Liver (tissue), 9 donors: ENCODE data around the gene SLC7A6. TPM values are rescaled to one million over a fixed set of nuclear protein-coding genes. Genes with fewer than 3 reads are reported as not detected.

Experiments used
- DNase-seq: peaks from one replicate; pipeline ENCODE4 v3.0.0-alpha.2; 2017; ENCODE audit warnings: low spot score
- H3K27ac ChIP-seq, 2 donors: one replicate each; pipeline ENCODE4 v1.7.0; 2013; ENCODE audit warnings: inconsistent platforms in 2 of 2, low read length in 2 of 2, control low read depth in 1 of 2, low read depth in 1 of 2, mild to moderate bottlenecking in 1 of 2
- H3K27me3 ChIP-seq, 4 donors: one replicate each; pipeline versions ENCODE4 v1.6.1 to v1.7.0; 2013; ENCODE audit warnings: low read length in 3 of 4, inconsistent platforms in 1 of 4, mild to moderate bottlenecking in 1 of 4, moderate library complexity in 1 of 4; ENCODE audit not compliant: control insufficient read depth in 4 of 4, insufficient read depth in 4 of 4
- H3K36me3 ChIP-seq, 4 donors: one replicate each; pipeline versions ENCODE4 v1.6.1 to v1.7.0; 2013; ENCODE audit warnings: low read length in 3 of 4, mild to moderate bottlenecking in 3 of 4, low read depth in 1 of 4, moderate library complexity in 1 of 4; ENCODE audit not compliant: control insufficient read depth in 4 of 4, insufficient read depth in 3 of 4
- H3K4me1 ChIP-seq, 4 donors: one replicate each; pipeline versions ENCODE4 v1.6.1 to v1.7.0; 2013; ENCODE audit warnings: low read length in 3 of 4, mild to moderate bottlenecking in 3 of 4, moderate library complexity in 1 of 4; ENCODE audit not compliant: control insufficient read depth in 4 of 4, insufficient read depth in 4 of 4
- H3K4me3 ChIP-seq, 3 donors: one replicate each; pipeline versions ENCODE4 v1.6.1 to v1.7.0; 2013; ENCODE audit warnings: low read length in 3 of 3, control low read depth in 1 of 3, low read depth in 1 of 3, mild to moderate bottlenecking in 1 of 3
- H3K9ac ChIP-seq, 2 donors: one replicate each; pipeline ENCODE4 v1.7.0; 2013; ENCODE audit warnings: low read length in 2 of 2, mild to moderate bottlenecking in 2 of 2, moderate library complexity in 2 of 2, control low read depth in 1 of 2, low read depth in 1 of 2
- H3K9me3 ChIP-seq, 4 donors: one replicate each; pipeline versions ENCODE4 v1.6.1 to v1.7.0; 2013; ENCODE audit warnings: low read length in 3 of 4; ENCODE audit not compliant: control insufficient read depth in 4 of 4
- ATF3 ChIP-seq: IDR thresholded peaks from 2 replicates; pipeline ENCODE4 v1.6.1; 2016; ENCODE audit warnings: antibody characterized with exemption
- CTCF ChIP-seq: fragments of 150-350 bp; IDR thresholded peaks from 2 replicates; pipeline ENCODE4 v1.5.1; 2017; ENCODE audit warnings: improper control_type of control experiment, low read depth, low read length; ENCODE audit not compliant: missing input control
- EGR1 ChIP-seq, 2 donors: IDR thresholded peaks; 2 replicates each; pipeline ENCODE4 v1.6.1; 2016 to 2018; ENCODE audit warnings: antibody characterized with exemption in 2 of 2, low read depth in 2 of 2
- FOXA1 ChIP-seq: IDR thresholded peaks from 2 replicates; pipeline ENCODE4 v1.6.1; 2016; ENCODE audit warnings: antibody characterized with exemption
- FOXA2 ChIP-seq: IDR thresholded peaks from 2 replicates; pipeline ENCODE4 v1.6.1; 2016; ENCODE audit warnings: antibody characterized with exemption
- GABPA ChIP-seq, 2 donors: IDR thresholded peaks in 1 of 2; conservative IDR thresholded peaks in 1 of 2; 2 replicates each; pipeline ENCODE4 v1.6.1; 2016; ENCODE audit warnings: antibody characterized with exemption in 2 of 2, mild to moderate bottlenecking in 1 of 2, moderate library complexity in 1 of 2
- HNF4A ChIP-seq, 2 donors: conservative IDR thresholded peaks; 2 replicates each; pipeline ENCODE4 v1.6.1; 2016; ENCODE audit warnings: antibody characterized with exemption in 2 of 2, mild to moderate bottlenecking in 2 of 2
- HNF4G ChIP-seq: IDR thresholded peaks from 2 replicates; pipeline ENCODE4 v1.6.1; 2016; ENCODE audit warnings: antibody characterized with exemption
- JUND ChIP-seq, 2 donors: IDR thresholded peaks; 2 replicates each; pipeline ENCODE4 v1.6.1; 2016; ENCODE audit warnings: antibody characterized with exemption in 2 of 2
- MAX ChIP-seq: IDR thresholded peaks from 2 replicates; pipeline ENCODE4 v1.6.1; 2016; ENCODE audit warnings: antibody characterized with exemption
- NR2F2 ChIP-seq: IDR thresholded peaks from 2 replicates; pipeline ENCODE4 v1.6.1; 2016; ENCODE audit warnings: antibody characterized with exemption
- RAD21 ChIP-seq, 2 donors: IDR thresholded peaks; 2 replicates each; pipeline ENCODE4 v1.6.1; 2016; ENCODE audit warnings: antibody characterized with exemption in 2 of 2, mild to moderate bottlenecking in 2 of 2
- REST ChIP-seq: IDR thresholded peaks from 2 replicates; pipeline ENCODE4 v1.6.1; 2016; ENCODE audit warnings: antibody characterized with exemption, mild to moderate bottlenecking
- RXRA ChIP-seq, 2 donors: IDR thresholded peaks; 2 replicates each; pipeline ENCODE4 v1.6.1; 2017 to 2018; ENCODE audit warnings: antibody characterized with exemption in 2 of 2, mild to moderate bottlenecking in 1 of 2
- SP1 ChIP-seq: IDR thresholded peaks from 2 replicates; pipeline ENCODE4 v1.6.1; 2018; ENCODE audit warnings: antibody characterized with exemption, mild to moderate bottlenecking
- TAF1 ChIP-seq: conservative IDR thresholded peaks from 2 replicates; pipeline ENCODE4 v1.6.1; 2016; ENCODE audit warnings: antibody characterized with exemption, mild to moderate bottlenecking
- YY1 ChIP-seq: IDR thresholded peaks from 2 replicates; pipeline ENCODE4 v1.6.1; 2016; ENCODE audit warnings: antibody characterized with exemption, mild to moderate bottlenecking
- ZBTB33 ChIP-seq: IDR thresholded peaks from 2 replicates; pipeline ENCODE4 v1.6.1; 2016; ENCODE audit warnings: antibody characterized with exemption
- WGBS: extraction: QIAGEN DNeasy Blood & Tissue Kit; methylation state at CpG from one replicate; pipeline ENCODE4 v1.1.7; 2013; 5-methylcytosine and 5-hydroxymethylcytosine counted together
- polyA plus RNA-seq, 2 donors: library from polyadenylated mRNA; stranded (reverse) in 1 of 2; unstranded in 1 of 2; fragments of 200-250 nt in 1 of 2; fragments of >200 nt in 1 of 2; fragmentation: Nextera tagmentation in 1 of 2; extraction: Ambion mirVana in 1 of 2; gene quantifications; one replicate each; pipeline versions ENCODE4 v1.2.1 to v1.2.3, GENCODE V29; 2013 to 2015
- total RNA-seq, 2 donors: library from RNA; depleted of rRNA; stranded (reverse); fragments of >200 nt; gene quantifications; one replicate each; pipeline ENCODE4 v1.2.3, GENCODE V29; 2014
- donor health status: healthy.
- donor health status: healthy.
- donor health status: healthy.
- donor health status: healthy.
- donor health status: healthy.

Gene SLC7A6
- total and polyA plus RNA-seq, 4 donors: 1.2 to 4.9 (median 1.9) TPM

- DNase-seq: no peak
- H3K27me3 ChIP-seq: no peaks in the 10 kb centered on the region
- H3K27ac ChIP-seq: peak overlapping the region; percentile 10 to 55
- peaks cover 2 to 20% (median 17%) of the 10 kb centered on the region in 4 donors for H3K4me1 ChIP-seq
- H3K9ac ChIP-seq: no peak overlapping the region
- 66% methylated on average over 11 of the region's 11 CpGs for WGBS
- H3K36me3 ChIP-seq: peaks cover 6 to 47% (median 25%) of the 10 kb centered on the region in 4 donors
- H3K9me3 ChIP-seq: no peaks in the 10 kb centered on the region
- TF ChIP-seq RXRA (IDR thresholded peaks at IDR 0.05): peak in 1 of 2 donors; percentile 9
- peak in 1 of 2 donors; percentile 17 for TF ChIP-seq HNF4A (conservative IDR thresholded peaks at IDR 0.05)
- no peak for TF ChIP-seq NR2F2
- no peak for TF ChIP-seq ZBTB33
- H3K4me3 ChIP-seq: no peak overlapping the region
Measured at GRCh38 chr16:68345351-68345810, 81.1 kb downstream of the SLC7A6 start.

GRCh38 chr16:68345958-68346635 lies 81.8 kb downstream of the SLC7A6 start:
- 52% methylated on average over 16 of the region's 16 CpGs for WGBS
- TF ChIP-seq HNF4G (no peak), SP1 (peak; percentile 31), FOXA1 (no peak), HNF4A (conservative IDR thresholded peaks at IDR 0.05) (peak; percentile 41 to 57), GABPA (IDR thresholded peaks at IDR 0.05 in 1 of 2, conservative IDR thresholded peaks at IDR 0.05 in 1 of 2) (no peak), ZBTB33 (no peak), RAD21 (IDR thresholded peaks at IDR 0.05) (peak; percentile 71 to 74), MAX (no peak), FOXA2 (no peak), CTCF (peak; percentile 45), RXRA (IDR thresholded peaks at IDR 0.05) (peak; percentile 59 to 71), EGR1 (IDR thresholded peaks at IDR 0.05; ENCODE audit: low read depth in 2 of 2) (no peak), JUND (IDR thresholded peaks at IDR 0.05) (no peak), REST (no peak), NR2F2 (no peak), YY1 (no peak), ATF3 (no peak), TAF1 (no peak)
- no peaks in the 10 kb centered on the region for H3K27me3 ChIP-seq
- no peak overlapping the region for H3K9ac ChIP-seq
- H3K4me1 ChIP-seq: peaks cover 2 to 20% (median 17%) of the 10 kb centered on the region in 4 donors
- peaks cover 7 to 46% (median 23%) of the 10 kb centered on the region in 4 donors for H3K36me3 ChIP-seq
- peak overlapping the region; percentile 10 to 55 for H3K27ac ChIP-seq
- H3K4me3 ChIP-seq: no peak overlapping the region
- H3K9me3 ChIP-seq: no peaks in the 10 kb centered on the region
- DNase-seq: no peak
